Measurements from ENCODE around the gene TMEM44. TPM values are rescaled to one million over a fixed set of nuclear protein-coding genes. Genes with fewer than 3 reads are reported as not detected.
"Not testable (repeated sequence)": the region's sequence is repeated elsewhere in the genome, so short reads cannot be mapped to it uniquely, and the experiment has no call there.

TMEM44 gene
- total RNA-seq, 2 experiments from 2014 or later, result 5.5 to 5.6 TPM

- POLR2A ChIA-PET, result no interaction called here
- CTCF ChIA-PET, result interaction anchor here (0.7 kb wide), 1 partner anchor 152 kb away, joined by 5 read pairs; no protein-coding TSS in a partner anchor
Observed at GRCh38 chr3:194620196-194620595, 13.0 kb downstream of the TMEM44 start.

GRCh38 chr3:194619741-194620140 is 13.5 kb downstream of the TMEM44 start:
- CTCF ChIA-PET, result interaction anchor here (0.7 kb wide), 1 partner anchor 152 kb away, joined by 5 read pairs; no protein-coding TSS in a partner anchor

GRCh38 chr3:194618858-194619608 is 14.2 kb downstream of the TMEM44 start:
- CTCF ChIA-PET, result no interaction called here
- POLR2A ChIA-PET, result no interaction called here

More at GRCh38 chr3:194619741-194620140, 13.5 kb downstream of the TMEM44 start:
- POLR2A ChIA-PET, result no interaction called here

DNA sequence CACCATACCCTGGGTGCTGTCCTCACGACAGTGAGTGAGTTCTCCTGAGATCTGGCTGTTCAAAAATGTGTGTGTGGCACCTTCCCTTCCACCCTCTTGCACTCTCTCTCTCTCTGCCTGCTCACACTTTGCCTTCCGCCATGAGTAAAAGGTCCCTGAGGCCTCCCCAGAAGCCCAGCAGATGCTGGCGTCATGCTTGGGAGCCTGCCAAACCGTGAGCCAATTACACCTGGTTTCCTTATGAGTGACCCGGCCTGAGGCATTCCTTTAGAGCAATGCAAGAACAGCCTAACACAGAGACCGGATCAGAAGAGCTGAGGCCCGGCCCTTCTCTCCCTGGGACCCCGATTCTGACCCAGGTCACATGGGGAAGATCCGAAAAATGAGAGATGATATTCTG is 15.4 kb downstream of the TMEM44 start:
- CTCF ChIA-PET, result no interaction called here
- POLR2A ChIA-PET, result no interaction called here

- POLR2A ChIA-PET, result no interaction called here
Observed at GRCh38 chr3:194617143-194617671, 16.0 kb downstream of the TMEM44 start.

DNA sequence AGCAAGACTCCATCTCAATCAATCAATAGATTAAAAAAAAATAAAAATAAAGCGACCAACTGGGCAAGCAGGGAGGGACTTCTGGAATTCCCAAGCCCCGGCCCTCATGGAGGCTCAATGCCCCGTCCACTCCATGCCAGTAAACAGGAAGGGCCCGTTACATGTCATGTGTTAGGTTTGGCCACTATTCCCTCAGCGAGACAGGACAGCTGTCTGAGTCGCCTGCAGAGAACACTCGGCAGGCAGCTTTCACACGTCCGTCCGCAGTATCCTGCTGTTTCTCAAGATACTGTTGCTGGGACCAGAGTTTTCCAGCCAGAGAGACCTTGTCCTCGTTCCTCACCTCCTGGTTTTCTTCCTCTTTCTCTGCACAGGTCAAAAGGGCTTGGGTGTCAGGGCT is 18.0 kb downstream of the TMEM44 start:
- ChIA-PET CTCF (no interaction called here), POLR2A (no interaction called here)

More at GRCh38 chr3:194617143-194617671, 16.0 kb downstream of the TMEM44 start:
- CTCF ChIA-PET, result no interaction called here

DNA sequence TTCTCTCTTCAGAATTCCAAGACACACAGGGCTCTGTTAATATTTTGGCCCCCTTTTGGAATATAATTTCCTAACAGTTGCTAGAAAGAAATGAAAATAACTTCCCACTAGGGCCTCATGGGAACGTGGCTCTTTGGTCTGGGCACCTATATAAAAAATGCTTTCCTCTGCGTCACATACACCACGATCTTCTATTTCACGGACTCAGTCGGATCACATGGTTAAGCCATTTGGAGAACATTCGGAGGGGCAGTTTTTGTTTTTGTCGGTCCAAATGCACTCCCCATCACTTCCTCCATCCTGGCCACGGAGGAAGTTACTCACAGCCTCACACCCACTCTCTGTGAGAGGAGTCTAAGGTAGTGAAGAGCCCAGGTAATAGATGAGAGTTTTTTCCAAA is 21.0 kb downstream of the TMEM44 start:
- POLR2A ChIA-PET, result no interaction called here
- CTCF ChIA-PET, result interaction anchor here (0.7 kb wide), 1 partner anchor 494 kb away, joined by 3 read pairs; no protein-coding TSS in a partner anchor

DNA sequence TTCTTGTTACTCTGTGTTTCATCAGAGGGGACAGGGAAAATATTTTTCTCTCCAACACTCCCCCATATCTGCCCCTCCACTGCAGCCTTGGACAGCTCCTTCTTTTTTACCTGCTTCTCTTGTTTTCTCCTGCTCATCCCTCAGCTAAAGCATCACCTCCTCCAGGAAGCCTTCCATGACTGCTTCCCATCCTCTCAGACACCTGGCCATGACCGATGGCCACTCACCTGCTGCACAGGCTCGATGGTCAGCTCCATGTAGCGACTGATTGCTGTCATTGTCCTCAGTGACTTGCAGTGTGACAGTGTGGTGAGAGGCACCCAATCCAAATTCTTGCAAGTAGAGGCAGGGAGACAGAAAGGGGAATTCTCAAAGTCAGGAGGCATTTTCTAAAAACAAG is 22.5 kb downstream of the TMEM44 start:
- POLR2A ChIA-PET, result no interaction called here
- CTCF ChIA-PET, result no interaction called here

- ChIA-PET CTCF (no interaction called here), POLR2A (no interaction called here)
Observed at GRCh38 chr3:194609601-194610000, 23.6 kb downstream of the TMEM44 start.

DNA sequence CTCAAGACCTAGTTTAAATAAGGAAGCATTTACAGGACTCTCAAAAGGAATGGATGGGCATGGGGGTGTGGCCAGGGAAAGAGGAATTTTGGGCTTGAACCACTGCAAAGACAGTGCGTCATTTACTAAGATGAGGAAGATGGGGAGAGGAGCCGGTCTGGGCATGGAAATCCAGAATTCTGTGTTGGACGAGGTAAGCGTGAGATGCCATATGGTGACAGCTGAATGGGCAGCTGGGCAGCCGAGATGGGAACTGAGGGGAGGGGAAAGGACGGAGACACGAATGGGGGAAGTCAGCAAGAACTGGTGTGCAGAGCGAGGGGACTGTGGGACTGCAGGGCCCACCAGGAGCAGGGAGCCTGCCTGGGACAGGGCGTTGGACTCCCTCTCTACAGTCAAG is 24.2 kb downstream of the TMEM44 start:
- CTCF ChIA-PET, result no interaction called here

GRCh38 chr3:194607592-194608389 is 25.4 kb downstream of the TMEM44 start:
- ChIA-PET CTCF (no interaction called here), POLR2A (no interaction called here)

More for the DNA sequence above, 24.2 kb downstream of the TMEM44 start:
- POLR2A ChIA-PET, result no interaction called here

DNA sequence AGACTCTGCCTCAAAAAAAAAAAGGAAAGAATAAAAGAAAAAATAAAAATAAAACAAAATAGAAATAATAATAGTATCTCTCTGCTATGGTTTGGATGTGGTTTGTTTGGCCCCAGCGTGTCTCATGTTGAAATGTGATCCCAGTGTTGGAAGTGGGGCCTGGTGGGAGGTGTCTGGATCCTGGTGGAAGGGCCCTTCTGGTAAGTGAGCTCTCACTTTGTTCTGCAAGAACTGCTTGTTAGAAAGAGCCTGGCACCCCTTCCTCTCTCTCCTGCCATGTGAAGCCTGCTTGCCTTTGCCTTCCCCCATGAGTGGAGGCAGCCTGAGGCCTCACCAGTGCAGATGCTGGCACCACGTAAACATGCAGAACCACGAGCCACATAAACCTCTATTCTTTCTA is 26.3 kb downstream of the TMEM44 start:
- CTCF ChIA-PET, result no interaction called here
- POLR2A ChIA-PET, result no interaction called here

- CTCF ChIA-PET, result no interaction called here
Observed at GRCh38 chr3:194606163-194606562, 27.1 kb downstream of the TMEM44 start.

DNA sequence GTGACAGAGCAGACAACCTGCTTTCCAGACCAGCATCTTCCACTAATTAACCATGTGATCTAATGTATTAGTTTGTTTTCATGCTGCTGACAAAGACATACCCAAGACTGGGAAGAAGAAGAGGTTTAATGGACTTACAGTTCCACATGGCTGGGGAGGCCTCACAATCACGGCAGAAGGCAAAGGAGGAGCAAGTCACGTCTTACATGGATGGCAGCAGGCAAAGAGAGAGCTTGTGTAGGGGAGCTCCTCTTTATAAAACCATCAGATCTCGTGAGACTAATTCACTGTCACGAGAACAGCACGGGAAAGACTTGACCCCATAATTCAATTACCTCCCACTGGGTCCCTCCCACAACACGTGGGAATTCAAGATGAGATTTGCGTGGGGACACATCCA is 27.9 kb downstream of the TMEM44 start:
- POLR2A ChIA-PET, result not testable (repeated sequence)
- CTCF ChIA-PET, result interaction anchor here (0.6 kb wide), 1 partner anchor 188 kb away, joined by 3 read pairs; no protein-coding TSS in a partner anchor

More at GRCh38 chr3:194606163-194606562, 27.1 kb downstream of the TMEM44 start:
- POLR2A ChIA-PET, result no interaction called here

- ChIA-PET POLR2A (no interaction called here), CTCF (no interaction called here)
Observed at GRCh38 chr3:194604837-194605236, 28.4 kb downstream of the TMEM44 start.

GRCh38 chr3:194604126-194604525 is 29.1 kb downstream of the TMEM44 start:
- ChIA-PET CTCF (no interaction called here), POLR2A (no interaction called here)

GRCh38 chr3:194602669-194603171 is 30.5 kb downstream of the TMEM44 start:
- CTCF ChIA-PET, result no interaction called here
- POLR2A ChIA-PET, result no interaction called here

- CTCF ChIA-PET, result no interaction called here
Observed at GRCh38 chr3:194598771-194599557, 34.3 kb downstream of the TMEM44 start.

GRCh38 chr3:194596906-194597305 is 36.3 kb downstream of the TMEM44 start:
- ChIA-PET CTCF (interaction anchor here (0.7 kb wide), 1 partner anchor 438 kb away, joined by 3 read pairs; no protein-coding TSS in a partner anchor), POLR2A (no interaction called here)

More at GRCh38 chr3:194598771-194599557, 34.3 kb downstream of the TMEM44 start:
- POLR2A ChIA-PET, result no interaction called here

Measured in activated CD8-positive, alpha-beta memory T cell treated with anti-CD3 and anti-CD28 coated beads for 36 hours (primary cell).